Measurements from ENCODE around the gene GABRR1. TPM values are rescaled to one million over a fixed set of nuclear protein-coding genes. Genes with fewer than 3 reads are reported as not detected.

The GABRR1 gene
- total and polyA plus RNA-seq, 2 experiments from 2014 or later, result 0.14 to 0.37 TPM

- TF ChIP-seq CTCF (conservative IDR thresholded peaks at IDR 0.05; ENCODE audit: low read depth in 2 of 2) (no peak), NANOG (IDR thresholded peaks at IDR 0.05; ENCODE audit: borderline replicate concordance) (no peak)
These were observed 37.4 kb upstream of the GABRR1 start (continued) for GRCh38 chr6:89254569-89254968.

DNA sequence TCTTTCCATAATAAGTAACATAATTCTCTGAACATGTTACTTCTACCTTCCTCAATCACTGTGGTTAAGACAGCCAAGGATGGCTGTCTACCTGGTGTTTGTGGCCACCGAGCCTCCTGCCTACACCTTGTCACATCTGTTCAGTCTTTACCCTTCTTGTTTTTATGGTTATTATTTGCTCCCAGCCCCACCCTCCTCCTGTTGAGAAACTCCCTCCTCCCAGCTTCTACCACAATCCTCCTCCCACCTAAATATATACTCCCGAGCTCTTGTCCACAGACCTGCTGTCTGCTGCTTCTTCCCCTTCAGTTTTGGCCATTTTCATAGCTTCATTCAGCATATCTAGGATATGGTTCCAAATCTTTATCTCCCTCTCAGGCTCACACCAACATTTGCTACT, 35.7 kb upstream of the GABRR1 start:
- Mint-ChIP-seq H3K27me3 (ENCODE audit: insufficient read depth, low read depth, poor library complexity) (peaks cover 1% of the 10 kb centered on the region), H3K36me3 (ENCODE audit: low read depth) (no peaks in the 10 kb centered on the region), H3K4me3 (no peak overlapping the region), H3K4me1 (no peaks in the 10 kb centered on the region), H3K9me3 (no peaks in the 10 kb centered on the region), H3K27ac (no peak overlapping the region)
- H3K4me2 ChIP-seq, result no peak overlapping the region
- no peaks in the 10 kb centered on the region for H3F3A ChIP-seq (replicated peaks; ENCODE audit: low read depth)
- H3K79me2 ChIP-seq (replicated peaks; ENCODE audit: insufficient read depth), result no peaks in the 10 kb centered on the region
- ATAC-seq, result no peak
- no peaks in the 10 kb centered on the region for H3K27me3 ChIP-seq (ENCODE audit: insufficient read depth)
- no peak overlapping the region for H3K27ac ChIP-seq (ENCODE audit: low read depth)
- no peak overlapping the region for H2AFZ ChIP-seq
- H3K9me2 ChIP-seq (ENCODE audit: insufficient read depth), result no peaks in the 10 kb centered on the region
- H4K20me1 ChIP-seq (replicated peaks; ENCODE audit: insufficient read depth), result no peaks in the 10 kb centered on the region
- no peak overlapping the region for H3K4me3 ChIP-seq
- no peaks in the 10 kb centered on the region for H3K4me1 ChIP-seq (ENCODE audit: insufficient read depth)
- no peaks in the 10 kb centered on the region for H3K36me3 ChIP-seq (ENCODE audit: insufficient read depth)
- DNase-seq (ENCODE audit: low spot score), result no peak
- TF ChIP-seq NANOG (IDR thresholded peaks at IDR 0.05; ENCODE audit: borderline replicate concordance) (no peak), CREB1 (CRISPR knock-in tag; IDR thresholded peaks at IDR 0.05; ENCODE audit: low read depth) (no peak), JUNB (IDR thresholded peaks at IDR 0.05; ENCODE audit: unreplicated experiment) (no peak), ZNF462 (CRISPR knock-in tag; IDR thresholded peaks at IDR 0.05) (no peak), ZNF114 (CRISPR knock-in tag; IDR thresholded peaks at IDR 0.05) (no peak), ZNF331 (CRISPR knock-in tag; IDR thresholded peaks at IDR 0.05; ENCODE audit: low read depth) (no peak), CTCF (conservative IDR thresholded peaks at IDR 0.05; ENCODE audit: low read depth in 2 of 2) (no peak), EZH2 (IDR thresholded peaks at IDR 0.05; ENCODE audit: low read depth, unreplicated experiment) (no peak), EZH2phosphoT487 (IDR thresholded peaks at IDR 0.05; ENCODE audit: unreplicated experiment) (no peak)
- TF ChIP-seq, protein P1, sequence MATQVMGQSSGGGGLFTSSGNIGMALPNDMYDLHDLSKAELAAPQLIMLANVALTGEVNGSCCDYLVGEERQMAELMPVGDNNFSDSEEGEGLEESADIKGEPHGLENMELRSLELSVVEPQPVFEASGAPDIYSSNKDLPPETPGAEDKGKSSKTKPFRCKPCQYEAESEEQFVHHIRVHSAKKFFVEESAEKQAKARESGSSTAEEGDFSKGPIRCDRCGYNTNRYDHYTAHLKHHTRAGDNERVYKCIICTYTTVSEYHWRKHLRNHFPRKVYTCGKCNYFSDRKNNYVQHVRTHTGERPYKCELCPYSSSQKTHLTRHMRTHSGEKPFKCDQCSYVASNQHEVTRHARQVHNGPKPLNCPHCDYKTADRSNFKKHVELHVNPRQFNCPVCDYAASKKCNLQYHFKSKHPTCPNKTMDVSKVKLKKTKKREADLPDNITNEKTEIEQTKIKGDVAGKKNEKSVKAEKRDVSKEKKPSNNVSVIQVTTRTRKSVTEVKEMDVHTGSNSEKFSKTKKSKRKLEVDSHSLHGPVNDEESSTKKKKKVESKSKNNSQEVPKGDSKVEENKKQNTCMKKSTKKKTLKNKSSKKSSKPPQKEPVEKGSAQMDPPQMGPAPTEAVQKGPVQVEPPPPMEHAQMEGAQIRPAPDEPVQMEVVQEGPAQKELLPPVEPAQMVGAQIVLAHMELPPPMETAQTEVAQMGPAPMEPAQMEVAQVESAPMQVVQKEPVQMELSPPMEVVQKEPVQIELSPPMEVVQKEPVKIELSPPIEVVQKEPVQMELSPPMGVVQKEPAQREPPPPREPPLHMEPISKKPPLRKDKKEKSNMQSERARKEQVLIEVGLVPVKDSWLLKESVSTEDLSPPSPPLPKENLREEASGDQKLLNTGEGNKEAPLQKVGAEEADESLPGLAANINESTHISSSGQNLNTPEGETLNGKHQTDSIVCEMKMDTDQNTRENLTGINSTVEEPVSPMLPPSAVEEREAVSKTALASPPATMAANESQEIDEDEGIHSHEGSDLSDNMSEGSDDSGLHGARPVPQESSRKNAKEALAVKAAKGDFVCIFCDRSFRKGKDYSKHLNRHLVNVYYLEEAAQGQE (IDR thresholded peaks at IDR 0.05; ENCODE audit: unreplicated experiment), result no peak
